DLD1 (cell line): ENCODE data around the gene MYL12B.
"Not testable (repeated sequence)": the region's sequence is repeated elsewhere in the genome, so short reads cannot be mapped to it uniquely, and the experiment has no call there.

Experiments used
- in situ Hi-C: cut with HindIII; loops from 2 replicates; pipeline ENCODE4 v1.10.0; 2017; ENCODE audit warnings: low sequenced_read_pairs

Gene MYL12B

DNA sequence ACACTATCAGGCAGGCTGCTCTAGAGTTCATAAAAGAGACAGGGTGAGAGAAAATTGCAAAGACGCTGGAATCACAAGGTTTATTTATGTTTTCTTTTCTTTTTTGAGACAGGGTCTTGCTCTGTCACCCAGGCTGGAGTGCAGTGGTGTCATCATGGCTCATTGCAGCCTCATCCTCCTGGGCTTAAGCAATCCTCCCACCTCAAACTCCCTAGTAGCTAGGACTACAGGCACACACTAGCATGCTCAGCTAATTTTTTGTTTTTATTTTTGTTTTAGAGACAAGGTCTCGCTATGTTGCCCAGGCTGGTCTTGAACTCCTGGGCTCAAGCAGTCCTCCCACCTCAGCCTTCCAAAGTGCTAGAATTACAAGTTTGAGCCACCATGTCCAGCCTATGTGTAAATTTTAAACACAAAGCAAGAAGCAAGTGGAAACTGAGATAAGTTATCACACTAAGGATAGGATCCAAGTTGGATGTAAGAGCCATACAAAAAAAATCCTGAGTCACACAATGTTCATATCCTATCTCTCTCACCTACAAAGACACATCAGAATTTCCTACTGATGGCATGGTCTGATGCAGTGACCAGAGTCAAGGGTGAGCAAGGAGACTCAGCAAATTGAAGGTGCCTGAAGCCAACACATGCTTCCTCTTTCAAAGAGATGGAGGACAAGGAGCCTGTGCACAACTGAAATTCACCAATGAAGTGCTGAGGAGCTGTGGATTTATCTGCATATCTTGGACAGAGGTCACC is 31.4 kb downstream of the MYL12B start:
- in situ Hi-C loops, result loop anchor here (25.0 kb wide), 1 partner anchor 169 kb away; the partner anchor contains the start of gene TGIF1

DNA sequence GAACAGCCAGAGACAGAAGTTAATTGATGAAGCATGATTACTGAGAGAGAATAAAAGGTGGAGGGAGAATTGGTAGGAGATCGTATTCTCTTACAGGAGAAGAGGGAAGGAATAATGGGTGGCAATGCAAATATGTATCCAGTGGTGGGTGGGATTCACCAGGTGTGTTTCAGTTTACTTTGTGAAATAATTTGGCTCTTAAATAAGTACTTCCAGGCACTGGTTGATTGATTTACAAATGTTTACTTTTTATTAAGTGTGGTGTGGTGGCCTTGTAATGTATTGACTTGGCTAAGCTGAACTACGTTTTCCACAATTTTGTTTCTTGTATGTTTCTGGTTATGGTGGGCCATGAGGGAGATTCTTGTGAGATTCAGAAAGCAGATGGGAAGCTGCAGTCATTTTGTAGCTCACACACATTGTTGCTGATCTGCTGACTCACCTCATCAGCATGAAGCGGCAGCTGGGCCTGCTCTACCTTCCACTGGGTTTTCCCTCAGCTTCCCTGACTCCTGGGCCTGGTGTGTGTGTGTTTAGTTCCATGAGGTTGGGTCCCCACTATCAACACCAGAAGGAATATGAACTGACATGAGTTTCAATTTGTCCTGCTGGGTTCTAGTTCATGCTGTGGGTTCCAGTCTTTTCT is 32.6 kb downstream of the MYL12B start:
- in situ Hi-C loops, result loop anchor here (25.0 kb wide), 1 partner anchor 168 kb away; the partner anchor contains the start of gene TGIF1

DNA sequence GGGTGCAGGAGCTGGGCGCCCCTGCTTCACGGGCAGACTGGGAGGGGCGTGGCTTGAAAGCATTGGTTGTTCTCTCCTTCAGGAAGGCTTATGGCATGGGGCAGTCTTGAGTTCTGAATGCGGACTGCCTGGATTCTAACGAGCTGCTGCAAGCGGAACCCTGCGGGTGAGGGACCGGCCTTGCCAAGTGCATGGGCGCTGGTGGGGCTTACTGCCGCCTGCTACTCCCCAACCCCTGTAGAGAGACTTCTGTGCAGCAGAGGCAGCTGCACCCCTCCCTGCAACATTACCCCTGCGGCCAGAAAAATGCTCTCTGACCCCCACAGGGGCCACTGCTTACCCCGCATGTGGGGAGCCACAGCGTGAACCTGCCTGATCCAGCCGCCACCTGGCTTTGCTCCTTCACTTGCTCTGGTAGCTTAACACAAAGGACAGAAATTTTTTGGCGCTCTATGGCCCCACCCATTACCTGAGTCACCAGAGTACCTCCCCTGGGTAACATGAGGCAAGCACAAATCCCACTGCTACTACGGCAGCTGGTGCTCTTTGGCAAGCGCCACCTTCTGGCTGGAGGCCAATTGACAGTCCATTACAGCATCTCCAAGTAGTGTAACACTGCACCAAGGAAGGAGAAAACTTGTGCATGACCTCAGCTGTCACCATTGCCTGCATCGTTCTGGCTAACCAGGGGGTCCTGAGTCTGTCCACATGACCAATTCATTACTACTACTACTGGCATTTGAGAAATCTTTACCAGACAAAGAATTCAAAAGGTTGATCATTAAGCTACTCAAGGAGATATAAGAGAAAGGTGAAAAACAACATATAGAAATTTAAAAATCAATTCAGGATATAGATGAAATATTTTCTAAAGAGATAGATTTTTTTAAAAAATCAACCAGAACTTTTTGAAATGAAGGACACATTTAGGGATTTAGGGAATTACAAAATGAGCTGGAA is 35.4 kb downstream of the MYL12B start:
- in situ Hi-C loops, result loop anchor here (25.0 kb wide), 1 partner anchor 165 kb away; the partner anchor contains the start of gene TGIF1

DNA sequence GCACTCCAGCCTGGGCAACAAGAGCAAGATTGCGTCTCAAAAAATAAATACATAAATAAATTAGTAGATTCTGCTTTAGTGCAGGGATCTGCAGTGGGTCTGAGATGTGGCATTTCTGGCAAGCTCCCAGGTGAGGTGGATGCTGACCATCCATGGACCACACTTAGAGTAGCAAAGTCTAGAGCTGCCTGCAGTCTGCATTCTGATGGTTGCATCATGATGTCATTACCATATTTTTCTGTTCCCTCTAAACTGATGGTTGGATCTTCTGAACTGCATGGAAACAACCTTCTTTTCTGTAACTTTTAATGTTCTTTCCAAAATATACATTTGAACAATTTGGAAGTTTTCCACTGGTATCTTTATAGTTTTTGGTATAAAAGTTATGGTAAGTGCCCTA is 42.9 kb downstream of the MYL12B start:
- in situ Hi-C loops, result no loop called here

DNA sequence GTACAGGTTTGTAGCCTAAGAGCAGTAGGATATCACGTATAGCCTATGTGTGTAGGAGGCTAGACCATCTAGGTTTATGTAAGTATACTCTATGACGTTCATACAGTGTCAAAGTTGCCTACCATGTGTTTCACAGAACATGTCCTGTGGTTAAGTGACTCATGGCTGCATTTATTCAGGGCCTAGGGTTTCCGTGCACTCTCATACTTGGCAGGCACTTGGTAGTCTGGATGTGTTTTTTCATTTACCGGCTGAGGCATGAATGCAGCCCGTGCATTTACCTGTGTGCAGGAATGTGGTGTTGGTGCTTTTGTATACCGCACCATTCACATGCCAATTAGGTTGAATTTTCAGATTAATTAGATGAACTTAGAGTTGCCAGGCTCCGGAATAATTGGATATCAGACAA is 43.4 kb downstream of the MYL12B start:
- in situ Hi-C loops, result no loop called here

DNA sequence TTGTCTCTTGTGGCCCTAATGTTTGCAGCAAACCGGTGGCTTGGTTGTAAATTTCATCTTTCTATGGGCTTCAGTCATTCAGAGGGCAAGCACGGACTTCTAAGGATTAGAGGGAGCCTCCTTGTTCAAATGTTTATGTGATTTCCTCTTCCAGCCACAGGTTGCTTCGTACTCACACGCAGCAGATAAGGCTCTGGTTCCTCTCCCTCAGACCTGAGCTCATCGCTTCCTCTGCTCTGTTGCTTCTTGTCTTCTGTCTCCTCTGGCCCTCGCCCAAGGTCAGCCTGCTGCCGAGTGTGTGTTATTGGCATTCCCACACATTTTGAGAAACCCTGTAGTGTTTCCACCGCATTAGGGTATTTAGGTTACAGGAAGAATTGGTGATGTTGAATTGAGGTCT is 44.0 kb downstream of the MYL12B start:
- in situ Hi-C loops, result no loop called here

DNA sequence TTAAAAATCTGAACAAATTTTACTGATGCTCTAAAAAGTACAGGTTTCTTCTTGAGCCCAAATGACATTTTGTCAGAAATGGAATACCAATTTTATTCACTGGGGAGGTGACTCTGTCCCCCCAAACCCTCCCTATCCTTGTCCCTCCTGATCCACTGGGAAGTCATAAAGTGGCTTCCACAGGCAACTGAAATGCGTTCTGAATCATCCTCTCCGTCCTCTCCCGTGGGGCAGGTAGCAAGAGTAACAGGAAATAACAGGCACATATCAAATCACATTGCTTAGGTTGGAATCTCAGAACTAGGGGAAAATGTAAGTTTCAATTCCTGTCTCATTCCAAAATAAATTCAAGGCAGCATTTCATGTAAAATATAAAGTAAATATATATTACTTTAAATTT is 44.5 kb downstream of the MYL12B start:
- in situ Hi-C loops, result no loop called here

DNA sequence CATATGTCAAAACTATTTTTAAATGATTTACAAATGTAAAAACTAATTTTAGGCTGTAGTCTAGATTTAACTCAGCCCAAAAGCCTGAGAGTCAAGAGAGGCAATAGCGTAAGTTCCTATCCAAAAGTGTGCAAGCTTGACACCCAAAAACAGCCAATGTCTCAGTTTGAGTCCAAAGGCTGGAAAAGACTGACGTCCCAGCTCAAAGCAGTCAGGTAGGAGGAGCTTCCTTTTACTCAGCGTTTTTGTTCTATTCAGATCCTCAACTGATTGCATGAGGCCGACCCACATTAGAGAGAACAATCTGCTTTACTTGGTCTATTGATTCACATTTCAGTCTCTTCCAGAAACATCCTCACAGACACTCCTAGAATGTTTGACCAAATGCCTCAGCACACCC is 51.8 kb downstream of the MYL12B start:
- in situ Hi-C loops, result no loop called here

DNA sequence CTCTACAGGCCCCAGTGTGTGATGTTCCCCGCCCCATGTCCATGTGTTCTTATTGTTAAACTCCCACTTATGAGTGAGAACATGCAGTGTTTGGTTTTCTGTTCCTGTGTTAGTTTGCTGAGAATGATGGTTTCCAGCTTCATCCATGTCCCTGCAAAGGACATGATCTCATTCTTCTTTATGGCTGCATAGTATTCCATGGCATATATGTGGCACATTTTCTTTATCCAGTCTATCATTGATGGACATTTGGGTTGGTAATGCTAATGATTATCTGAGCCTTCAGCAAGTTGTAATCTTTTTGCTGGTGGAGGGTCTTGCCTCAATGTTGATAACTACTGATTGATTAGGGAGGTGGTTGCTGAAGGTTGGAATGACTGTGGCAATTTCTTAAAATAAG is 53.4 kb downstream of the MYL12B start:
- in situ Hi-C loops, result not testable (repeated sequence)

DNA sequence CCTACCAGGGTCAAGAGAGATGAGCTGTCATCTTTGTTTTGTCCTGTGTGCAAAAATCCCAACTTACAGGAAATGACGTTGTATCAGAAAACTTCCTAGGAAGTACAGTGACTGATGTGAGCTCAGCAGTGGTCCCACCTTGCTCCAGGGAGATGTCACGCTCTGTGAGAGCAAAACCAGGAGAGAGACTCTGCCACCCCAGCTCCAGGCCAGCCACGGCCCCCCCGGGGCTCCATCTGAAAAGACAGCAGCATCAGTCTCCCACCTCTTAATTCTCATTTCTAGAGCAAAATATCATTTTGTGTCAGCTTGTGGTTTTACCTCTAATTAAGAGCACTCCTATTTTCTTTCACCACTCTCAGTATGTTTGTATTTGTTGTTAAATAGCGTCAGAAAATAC is 57.5 kb downstream of the MYL12B start:
- in situ Hi-C loops, result no loop called here

DNA sequence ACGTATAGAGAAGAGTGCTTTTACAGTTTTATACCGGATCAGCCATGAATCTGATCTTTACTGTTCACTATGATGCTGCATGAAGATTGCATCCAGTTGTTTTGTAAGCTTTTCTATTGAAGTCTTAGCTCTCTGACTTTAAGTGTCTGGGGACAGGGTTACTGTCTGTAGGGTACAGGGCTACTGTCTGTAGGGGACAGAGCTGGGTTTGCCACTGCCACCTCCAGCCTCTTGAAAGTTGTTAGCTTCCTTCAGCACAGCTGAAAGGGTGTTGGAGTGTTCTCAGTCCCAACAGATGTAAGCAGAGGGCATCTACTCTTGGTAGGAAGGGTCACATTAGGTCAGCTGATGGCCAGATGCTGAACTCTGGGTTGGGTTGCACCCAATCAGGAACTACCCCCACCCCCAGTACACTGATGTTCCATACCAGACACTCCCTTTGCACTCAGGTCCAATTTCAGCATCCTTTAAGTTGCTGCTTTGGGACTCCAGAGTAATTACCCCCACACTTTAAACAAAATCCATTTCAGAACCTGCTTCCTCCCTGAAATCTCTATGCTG is 58.0 kb downstream of the MYL12B start:
- in situ Hi-C loops, result no loop called here

DNA sequence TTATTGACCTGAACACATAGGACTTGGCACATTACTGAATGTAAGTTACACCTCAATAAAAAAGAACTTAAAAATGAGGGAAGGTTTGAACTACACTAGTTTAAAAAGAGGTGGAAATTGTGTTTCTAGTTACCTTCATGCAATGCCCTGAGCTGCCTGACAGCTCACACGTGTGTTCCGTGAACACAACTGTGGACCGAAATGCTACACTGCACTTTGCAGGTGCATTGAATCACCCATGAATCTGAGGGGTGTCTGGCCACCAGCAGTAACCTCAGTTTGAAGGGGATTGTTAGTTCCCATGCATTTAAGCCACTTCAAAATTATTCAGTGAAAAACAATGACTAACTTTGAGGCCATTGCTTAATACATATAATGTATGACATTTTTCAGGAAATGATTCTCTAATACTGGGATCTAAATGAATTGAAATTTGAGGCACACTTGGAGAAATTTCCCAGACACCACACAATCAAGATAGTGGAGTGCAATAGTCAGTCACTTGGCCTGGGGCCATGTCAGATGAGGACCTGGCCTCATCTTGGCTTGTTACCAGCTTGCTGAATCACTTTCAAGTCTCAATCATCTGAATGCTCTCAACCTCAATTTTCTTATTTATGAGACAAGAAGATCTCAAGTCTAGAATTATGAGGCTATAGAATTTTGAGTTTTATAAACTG is 59.3 kb downstream of the MYL12B start:
- in situ Hi-C loops, result no loop called here

DNA sequence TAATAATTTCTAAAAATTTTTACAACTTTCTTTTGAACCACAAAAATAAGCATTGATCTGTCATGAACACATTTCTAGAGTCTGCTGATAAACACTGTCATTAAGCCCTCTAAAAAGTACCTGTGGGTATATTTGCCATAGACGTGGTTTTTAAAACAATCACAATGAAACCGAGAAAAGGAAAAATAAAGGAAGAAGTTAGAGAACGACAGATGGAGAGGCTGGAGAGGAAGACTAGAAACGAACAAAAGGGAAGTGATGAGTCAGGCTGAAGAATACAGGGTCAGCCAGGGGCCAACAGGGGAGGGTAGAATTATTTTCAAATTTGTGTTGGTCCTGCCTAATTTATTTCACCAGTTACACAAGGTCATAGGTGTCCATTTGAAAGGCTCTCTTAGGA is 62.0 kb downstream of the MYL12B start:
- in situ Hi-C loops, result no loop called here
